MM.1S (cell line): ENCODE data around the gene SNN.

ENCODE experiments used
- DNase-seq: peaks from one replicate; pipeline ENCODE4 v3.0.0-alpha.2; 2015
- H2AFZ ChIP-seq: fragments of 300-600 bp; sonication (generic); 2 replicates; pipeline ENCODE4 v1.6.0; 2016; ENCODE audit warnings: antibody characterized with exemption, low read length
- H3F3A ChIP-seq: fragments of 300-600 bp; sonication (generic); 2 replicates; pipeline ENCODE4 v1.6.1; 2016; ENCODE audit warnings: mild to moderate bottlenecking, antibody characterized with exemption, low read length, moderate library complexity, mixed read lengths; ENCODE audit not compliant: insufficient read depth
- H3K27ac ChIP-seq: fragments of 300-600 bp; sonication (generic); 2 replicates; pipeline ENCODE4 v1.5.1; 2016; ENCODE audit warnings: mild to moderate bottlenecking, low read length
- H3K27me3 ChIP-seq: fragments of 300-600 bp; sonication (generic); replicated peaks from 2 replicates; pipeline ENCODE4 v1.6.0; 2016; ENCODE audit warnings: low read length; ENCODE audit not compliant: insufficient read depth
- H3K36me3 ChIP-seq: fragments of 300-600 bp; sonication (generic); replicated peaks from 2 replicates; pipeline ENCODE4 v1.6.1; 2016; ENCODE audit warnings: mild to moderate bottlenecking, low read length, mixed read lengths; ENCODE audit not compliant: insufficient read depth
- H3K4me1 ChIP-seq: fragments of 300-600 bp; sonication (generic); 2 replicates; pipeline ENCODE4 v1.6.1; 2016; ENCODE audit warnings: low read length, mixed read lengths
- H3K4me2 ChIP-seq: fragments of 300-600 bp; sonication (generic); 2 replicates; pipeline ENCODE4 v1.6.0; 2016; ENCODE audit warnings: low read depth, low read length
- H3K4me3 ChIP-seq: fragments of 300-600 bp; sonication (generic); 2 replicates; pipeline ENCODE4 v1.5.1; 2016; ENCODE audit warnings: low read length, mixed read lengths
- H3K79me2 ChIP-seq: fragments of 300-600 bp; sonication (generic); 2 replicates; pipeline ENCODE4 v1.6.1; 2016; ENCODE audit warnings: mixed run types, low read length, mixed read lengths
- H3K9ac ChIP-seq: fragments of 300-600 bp; sonication (generic); 2 replicates; pipeline ENCODE4 v1.6.1; 2016; ENCODE audit warnings: low read length, mixed read lengths
- H3K9me2 ChIP-seq: fragments of 300-600 bp; sonication (generic); replicated peaks from 2 replicates; pipeline ENCODE4 v1.6.1; 2016; ENCODE audit warnings: mild to moderate bottlenecking, low read length, mixed read lengths; ENCODE audit not compliant: insufficient read depth
- H3K9me3 ChIP-seq: fragments of 300-600 bp; sonication (generic); replicated peaks from 2 replicates; pipeline ENCODE4 v1.6.1; 2016; ENCODE audit warnings: mild to moderate bottlenecking, low read length, mixed read lengths; ENCODE audit not compliant: insufficient read depth
- H4K20me1 ChIP-seq: fragments of 300-600 bp; sonication (generic); 2 replicates; pipeline ENCODE4 v1.6.1; 2016; ENCODE audit warnings: mild to moderate bottlenecking, low read length, moderate library complexity, mixed read lengths; ENCODE audit not compliant: insufficient read depth
- EZH2 ChIP-seq: fragments of 300-600 bp; sonication (generic); optimal IDR thresholded peaks from 2 replicates; pipeline ENCODE3; 2017; ENCODE audit warnings: low read depth, mild to moderate bottlenecking, antibody characterized with exemption, low read length, mixed read lengths
- EZH2phosphoT487 ChIP-seq: fragments of 300-600 bp; sonication (generic); IDR thresholded peaks from 2 replicates; pipeline ENCODE4 v1.6.1; 2018; ENCODE audit warnings: antibody characterized with exemption, low read length
- TF ChIP-seq, protein P1 (sequence below): fragments of 300-600 bp; sonication (generic); IDR thresholded peaks from 2 replicates; pipeline ENCODE4 v1.5.1; 2016; ENCODE audit warnings: antibody characterized with exemption, low read length, mixed read lengths

SNN gene

GRCh38 chr16:11686713-11687380 is 18.6 kb downstream of the SNN start:
- peak overlapping the region; percentile 92 for H3K27ac ChIP-seq
- TF ChIP-seq EZH2phosphoT487 (no peak), EZH2 (no peak)
- TF ChIP-seq, protein P1, sequence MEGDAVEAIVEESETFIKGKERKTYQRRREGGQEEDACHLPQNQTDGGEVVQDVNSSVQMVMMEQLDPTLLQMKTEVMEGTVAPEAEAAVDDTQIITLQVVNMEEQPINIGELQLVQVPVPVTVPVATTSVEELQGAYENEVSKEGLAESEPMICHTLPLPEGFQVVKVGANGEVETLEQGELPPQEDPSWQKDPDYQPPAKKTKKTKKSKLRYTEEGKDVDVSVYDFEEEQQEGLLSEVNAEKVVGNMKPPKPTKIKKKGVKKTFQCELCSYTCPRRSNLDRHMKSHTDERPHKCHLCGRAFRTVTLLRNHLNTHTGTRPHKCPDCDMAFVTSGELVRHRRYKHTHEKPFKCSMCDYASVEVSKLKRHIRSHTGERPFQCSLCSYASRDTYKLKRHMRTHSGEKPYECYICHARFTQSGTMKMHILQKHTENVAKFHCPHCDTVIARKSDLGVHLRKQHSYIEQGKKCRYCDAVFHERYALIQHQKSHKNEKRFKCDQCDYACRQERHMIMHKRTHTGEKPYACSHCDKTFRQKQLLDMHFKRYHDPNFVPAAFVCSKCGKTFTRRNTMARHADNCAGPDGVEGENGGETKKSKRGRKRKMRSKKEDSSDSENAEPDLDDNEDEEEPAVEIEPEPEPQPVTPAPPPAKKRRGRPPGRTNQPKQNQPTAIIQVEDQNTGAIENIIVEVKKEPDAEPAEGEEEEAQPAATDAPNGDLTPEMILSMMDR = no peak
- H3K9me2 ChIP-seq = no peaks in the 10 kb centered on the region
- peak overlapping the region; percentile 63 for H3K4me3 ChIP-seq
- no peaks in the 10 kb centered on the region for H3K27me3 ChIP-seq
- H3F3A ChIP-seq = peaks cover 97% of the 10 kb centered on the region
- peaks cover 95% of the 10 kb centered on the region for H3K79me2 ChIP-seq
- peaks cover 26% of the 10 kb centered on the region for H3K36me3 ChIP-seq
- no peaks in the 10 kb centered on the region for H4K20me1 ChIP-seq
- H3K4me2 ChIP-seq = peak overlapping the region; percentile 60
- no peak overlapping the region for H2AFZ ChIP-seq
- H3K9ac ChIP-seq = peak overlapping the region; percentile 72
- H3K4me1 ChIP-seq = peaks cover 68% of the 10 kb centered on the region
- H3K9me3 ChIP-seq = no peaks in the 10 kb centered on the region
- DNase-seq = peak; percentile 63

DNA sequence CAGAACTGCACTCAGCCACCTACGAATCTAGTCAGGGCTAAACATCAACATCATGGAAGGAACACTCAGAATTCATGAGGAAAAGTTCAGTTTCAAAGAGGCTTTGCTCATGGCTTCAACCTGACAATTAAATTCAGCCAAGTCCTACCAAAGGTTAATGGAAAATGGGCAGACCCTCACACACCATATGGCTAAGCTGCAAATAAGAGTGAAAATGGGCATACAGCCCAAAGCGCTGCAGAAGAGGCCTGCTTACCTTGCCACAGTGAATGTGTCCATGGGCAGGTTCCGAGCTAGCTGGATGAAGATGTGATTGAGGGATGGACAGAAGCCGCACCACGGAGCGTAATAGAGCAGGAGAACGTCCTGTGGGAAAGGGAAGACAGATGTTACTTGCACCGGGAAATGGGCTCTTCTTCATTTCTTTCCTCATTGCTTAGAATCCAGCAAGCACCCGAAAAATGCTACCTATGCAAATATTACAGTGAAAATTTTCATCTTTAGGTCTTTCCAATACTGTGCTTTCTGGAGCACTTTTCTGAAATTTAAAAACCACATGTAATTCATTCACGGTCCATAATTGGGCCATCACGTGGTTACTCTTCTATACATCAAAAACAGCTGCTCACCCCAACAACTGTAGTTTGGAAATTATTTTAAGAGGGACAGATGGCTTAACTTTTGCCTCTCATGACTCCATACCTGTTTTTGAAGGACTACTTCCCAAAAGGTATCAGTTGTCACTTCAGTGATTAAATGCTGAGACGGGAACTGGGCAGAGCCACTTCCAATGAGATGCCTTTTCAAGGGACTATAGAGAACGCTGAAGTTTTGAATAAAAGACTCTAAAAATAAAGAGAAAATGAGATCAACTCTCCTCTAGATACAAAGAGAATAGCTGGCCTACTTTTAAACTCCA is 19.6 kb downstream of the SNN start:
- peaks cover 97% of the 10 kb centered on the region for H3F3A ChIP-seq
- H3K4me1 ChIP-seq = peaks cover 68% of the 10 kb centered on the region
- H3K27ac ChIP-seq = peak overlapping the region; percentile 92
- H3K9ac ChIP-seq = peak overlapping the region; percentile 72
- H3K4me3 ChIP-seq = peak overlapping the region; percentile 63
- no peaks in the 10 kb centered on the region for H3K9me2 ChIP-seq
- peak overlapping the region; percentile 60 for H3K4me2 ChIP-seq
- H2AFZ ChIP-seq = no peak overlapping the region
- TF ChIP-seq EZH2phosphoT487 (no peak), EZH2 (no peak)
- TF ChIP-seq, protein P1 = no peak
- no peaks in the 10 kb centered on the region for H3K27me3 ChIP-seq
- peaks cover 30% of the 10 kb centered on the region for H3K36me3 ChIP-seq
- DNase-seq = peak; percentile 65
- H3K9me3 ChIP-seq = no peaks in the 10 kb centered on the region
- H3K79me2 ChIP-seq = peaks cover 95% of the 10 kb centered on the region
- no peaks in the 10 kb centered on the region for H4K20me1 ChIP-seq

GRCh38 chr16:11688520-11688886 is 20.2 kb downstream of the SNN start:
- Histone ChIP-seq H3F3A (peaks cover 96% of the 10 kb centered on the region), H3K4me3 (peak overlapping the region; percentile 63), H2AFZ (no peak overlapping the region), H3K9ac (peak overlapping the region; percentile 72), H3K79me2 (peaks cover 95% of the 10 kb centered on the region), H4K20me1 (no peaks in the 10 kb centered on the region), H3K9me3 (no peaks in the 10 kb centered on the region), H3K9me2 (no peaks in the 10 kb centered on the region), H3K4me1 (peaks cover 64% of the 10 kb centered on the region), H3K27me3 (no peaks in the 10 kb centered on the region), H3K4me2 (peak overlapping the region; percentile 60), H3K36me3 (peaks cover 27% of the 10 kb centered on the region), H3K27ac (peak overlapping the region; percentile 92)
- TF ChIP-seq EZH2 (no peak), EZH2phosphoT487 (no peak)
- TF ChIP-seq, protein P1 = no peak
- no peak for DNase-seq
